HG03175 (cell line): Measurements from ENCODE around the gene KCTD2.
"Not testable (repeated sequence)": the region's sequence is repeated elsewhere in the genome, so short reads cannot be mapped to it uniquely, and the experiment has no call there.

Experiments
- ATAC-seq: cut with Tn5 transposase; IDR thresholded peaks from one replicate; pipeline ENCODE4 v1.9.1; 2021; ENCODE audit warnings: mild to moderate bottlenecking, moderate library complexity; ENCODE audit not compliant: unreplicated experiment

Gene KCTD2

DNA sequence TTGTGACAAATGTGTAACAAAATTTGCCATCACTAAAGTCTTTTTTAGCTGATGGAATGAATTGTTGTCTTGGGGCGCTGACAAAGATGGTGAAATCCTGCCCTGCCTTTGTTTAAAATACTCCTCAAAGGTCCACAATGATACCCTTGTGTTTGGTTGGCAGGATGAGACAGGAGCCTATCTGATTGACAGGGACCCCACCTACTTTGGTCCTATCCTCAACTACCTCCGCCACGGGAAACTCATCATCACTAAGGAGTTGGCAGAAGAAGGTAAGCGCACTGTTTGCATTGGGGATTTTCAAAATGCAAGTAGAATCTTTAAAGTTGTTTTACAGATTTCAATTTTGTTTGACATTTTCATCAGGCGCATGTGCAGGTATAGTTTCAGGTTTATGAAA, 2.0 kb downstream of the KCTD2 start:
- ATAC-seq = no peak

GRCh38 chr17:75049706-75050105, 2.7 kb downstream of the KCTD2 start:
- no peak for ATAC-seq

DNA sequence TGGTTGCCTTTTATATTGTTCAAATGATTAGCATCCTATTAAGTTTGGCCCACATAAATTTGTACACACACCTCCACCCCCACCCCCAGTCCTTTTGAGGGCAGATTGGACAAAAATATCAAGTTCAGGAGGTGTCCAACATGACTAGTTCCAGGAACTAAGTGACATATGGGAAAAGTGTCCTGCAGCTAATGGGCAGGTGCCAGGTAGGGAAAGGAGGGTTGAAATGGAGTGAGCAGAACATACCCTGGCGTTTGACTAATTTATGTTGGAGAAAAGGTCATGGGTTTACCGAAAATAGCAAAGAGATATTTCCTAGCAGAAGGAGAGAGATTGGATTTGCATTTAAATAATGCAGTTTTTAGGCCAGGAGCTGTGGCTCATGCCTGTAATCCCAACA, 4.9 kb downstream of the KCTD2 start:
- no peak for ATAC-seq

DNA sequence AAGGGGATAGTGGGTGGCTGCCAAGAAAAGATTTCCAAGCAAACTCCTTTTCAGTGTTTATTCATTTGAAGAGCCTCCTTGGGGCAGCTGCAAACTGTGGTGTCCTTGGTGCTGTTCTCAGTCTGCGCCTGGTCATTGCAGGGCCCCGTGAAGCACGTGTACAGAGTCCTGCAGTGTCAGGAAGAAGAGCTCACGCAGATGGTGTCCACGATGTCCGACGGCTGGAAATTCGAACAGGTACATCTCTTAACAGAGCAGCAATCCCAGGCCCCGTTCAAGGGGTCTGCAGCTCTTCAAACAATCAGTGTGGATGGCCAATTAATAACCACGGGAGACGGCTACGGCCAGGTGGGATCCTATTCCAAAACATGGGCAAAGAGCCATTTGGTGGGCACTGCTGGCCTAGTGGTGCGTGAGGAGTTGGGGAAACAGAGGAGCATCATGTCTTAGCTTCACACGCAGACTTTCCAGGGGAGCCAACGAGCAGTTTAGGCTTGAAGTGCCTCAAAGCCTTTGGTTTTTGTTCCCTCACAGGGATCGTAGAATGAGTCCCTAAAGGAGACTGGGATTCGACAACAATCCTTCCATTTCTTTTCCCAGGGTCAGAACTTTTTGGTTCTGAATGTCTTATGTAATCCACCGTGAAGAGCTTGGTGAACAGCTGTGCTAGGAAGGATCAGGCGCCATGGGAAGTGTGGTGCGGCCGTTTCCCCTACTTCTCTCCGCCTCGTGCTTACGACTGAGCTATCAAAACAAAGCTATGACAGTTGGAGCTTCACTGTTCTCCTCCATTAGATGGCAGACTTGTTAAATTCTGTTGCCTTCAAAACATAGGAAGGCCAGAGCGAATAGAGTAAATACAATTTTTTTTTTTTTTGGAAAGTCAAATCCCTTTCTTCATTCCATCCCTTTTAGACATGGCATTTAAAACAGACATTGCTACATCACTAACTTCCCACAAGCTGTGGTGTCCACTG, 12.6 kb downstream of the KCTD2 start:
- no peak for ATAC-seq

- no peak for ATAC-seq
Observed at GRCh38 chr17:75060434-75061054, 13.5 kb downstream of the KCTD2 start.

DNA sequence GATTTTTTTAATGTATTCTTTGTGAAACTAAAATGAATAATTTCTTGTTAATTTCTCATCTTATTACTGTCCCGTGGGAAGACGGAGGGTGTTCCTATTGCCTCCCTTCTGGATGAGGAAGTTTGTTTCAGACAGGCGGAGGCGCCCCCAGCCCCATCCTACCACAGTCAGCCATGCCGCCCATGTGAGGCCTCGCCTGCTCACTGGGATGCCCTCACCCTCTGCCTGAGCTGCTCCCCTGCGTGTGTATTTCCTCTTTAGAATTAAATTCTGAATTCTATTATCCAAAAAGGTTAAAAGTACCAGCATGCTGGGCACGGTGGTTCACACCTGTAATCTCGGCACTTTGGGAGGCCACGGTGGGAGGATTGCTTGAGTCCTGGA, 14.0 kb downstream of the KCTD2 start:
- no peak for ATAC-seq

- ATAC-seq = no peak
Observed at GRCh38 chr17:75061618-75062017, 14.6 kb downstream of the KCTD2 start.

- no peak for ATAC-seq
Observed at GRCh38 chr17:75063201-75063600, 16.2 kb downstream of the KCTD2 start.

- no peak for ATAC-seq
Observed at GRCh38 chr17:75063626-75064025, 16.6 kb downstream of the KCTD2 start.

- no peak for ATAC-seq
Observed at GRCh38 chr17:75064040-75064439, 17.0 kb downstream of the KCTD2 start.

GRCh38 chr17:75064460-75064859, 17.4 kb downstream of the KCTD2 start:
- no peak for ATAC-seq

DNA sequence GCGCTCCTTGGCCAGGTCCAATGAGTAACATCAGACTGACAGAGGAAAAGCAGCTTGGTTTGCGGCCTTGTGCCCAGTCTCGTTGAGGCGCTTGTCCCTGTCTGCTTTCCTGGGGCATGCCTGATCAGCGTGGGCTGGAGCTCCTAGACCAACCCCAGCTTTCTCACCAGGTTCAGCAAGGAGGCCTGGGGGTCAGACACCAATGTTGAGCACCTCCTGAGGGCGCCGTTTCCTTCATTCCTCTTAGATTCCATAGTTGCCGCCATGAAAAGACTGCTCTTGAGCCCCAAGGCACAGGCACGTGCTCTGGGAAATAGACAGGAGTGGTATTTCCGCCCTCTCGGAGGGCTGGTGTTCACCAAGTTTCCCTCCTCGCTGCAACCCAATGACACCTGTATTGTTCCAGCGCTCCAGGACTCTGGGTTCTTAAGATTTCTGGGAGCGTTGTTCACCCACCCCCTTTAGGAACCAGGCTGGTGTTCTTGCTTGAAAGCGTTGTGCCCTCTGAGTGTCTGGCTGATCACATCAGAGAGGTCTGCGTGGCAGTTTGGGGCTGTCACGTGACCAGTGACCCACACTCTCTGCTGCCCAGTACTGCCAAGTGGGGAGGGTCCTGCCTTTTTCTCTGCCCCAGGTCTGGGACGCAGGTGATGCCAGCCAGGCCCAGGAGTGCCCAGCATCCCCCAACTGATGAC, 18.0 kb downstream of the KCTD2 start:
- ATAC-seq = no peak

- ATAC-seq = no peak
Observed at GRCh38 chr17:75065562-75066151, 18.6 kb downstream of the KCTD2 start.

GRCh38 chr17:75067856-75068255, 20.8 kb downstream of the KCTD2 start:
- no peak for ATAC-seq

DNA sequence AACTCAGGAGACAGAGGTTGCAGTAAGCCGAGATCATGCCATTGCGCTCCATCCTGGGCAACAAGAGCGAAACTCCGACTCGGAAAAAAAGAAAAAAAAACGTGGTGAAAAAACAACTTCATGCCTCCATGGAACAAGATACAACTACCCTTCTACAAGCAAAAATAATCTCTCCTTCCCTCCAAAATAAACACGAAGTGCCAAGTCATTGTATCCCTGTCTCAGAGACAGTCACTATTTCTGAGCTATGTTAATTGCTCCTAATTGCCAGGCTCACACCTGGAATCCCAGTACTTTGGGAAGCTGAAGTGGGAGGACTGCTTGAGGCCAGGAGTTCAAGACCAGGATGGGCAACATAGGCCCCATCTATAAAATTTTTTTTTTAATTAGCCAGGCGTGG, 21.7 kb downstream of the KCTD2 start:
- ATAC-seq = no peak

- ATAC-seq = no peak
Observed at GRCh38 chr17:75069783-75070182, 22.8 kb downstream of the KCTD2 start.

GRCh38 chr17:75071478-75072271, 24.6 kb downstream of the KCTD2 start:
- not testable (repeated sequence) for ATAC-seq

DNA sequence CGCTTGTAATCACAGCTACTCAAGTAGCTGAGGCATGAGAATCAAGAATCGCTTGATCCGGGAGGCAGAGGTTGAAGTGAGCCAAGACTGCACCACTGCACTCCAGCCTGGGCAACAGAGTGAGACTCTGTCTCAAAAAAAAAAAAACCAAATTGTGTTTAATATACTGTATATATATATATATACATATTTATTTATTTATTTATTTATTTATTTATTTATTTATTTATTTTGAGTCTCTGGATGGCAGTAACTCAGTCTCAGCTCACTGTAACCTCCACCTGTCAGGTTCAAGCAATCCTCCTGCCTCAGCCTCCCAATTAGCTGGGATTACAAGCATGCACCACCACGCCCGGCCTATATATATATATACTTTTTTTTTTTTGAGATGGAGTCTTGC, 25.9 kb downstream of the KCTD2 start:
- not testable (repeated sequence) for ATAC-seq

DNA sequence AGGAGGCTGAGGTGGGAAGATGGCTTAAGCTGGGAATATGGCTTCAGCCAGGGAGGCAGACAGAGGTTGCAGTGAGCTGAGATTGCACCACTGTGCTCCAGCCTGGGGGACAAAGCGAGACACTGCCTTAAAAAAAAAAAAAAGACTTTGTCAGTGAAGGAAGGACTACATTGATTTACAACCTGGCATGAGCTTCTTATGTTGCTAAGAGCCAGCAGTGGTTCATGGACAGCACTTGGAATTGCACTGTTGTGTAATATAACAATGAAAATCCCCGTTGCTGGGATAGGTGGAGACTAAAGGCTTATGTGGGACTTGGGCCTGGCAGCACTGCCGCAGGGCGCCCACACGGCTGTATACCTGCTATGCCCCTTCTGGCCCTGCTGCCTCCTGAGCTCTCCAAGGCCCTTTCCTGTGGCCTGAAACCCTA, 26.6 kb downstream of the KCTD2 start:
- ATAC-seq = no peak

DNA sequence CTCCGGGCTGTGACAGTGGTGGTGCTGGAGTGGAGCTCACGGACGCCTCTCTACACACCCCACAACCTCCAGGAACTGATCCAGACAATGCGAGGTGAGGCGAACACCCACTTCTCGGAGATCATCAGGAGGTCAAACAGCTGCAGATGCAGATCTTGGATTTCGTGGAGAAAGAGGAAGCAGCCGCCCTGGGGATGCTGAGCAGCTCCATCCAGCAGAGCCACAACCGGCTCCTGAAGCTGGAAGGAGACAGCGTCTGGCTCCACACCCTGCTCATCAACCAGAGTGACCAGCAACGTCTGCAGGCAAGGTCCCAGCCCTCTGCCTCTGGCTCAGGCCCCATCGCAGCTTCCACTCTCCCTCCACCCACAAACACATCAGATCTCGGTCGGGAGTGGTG, 27.5 kb downstream of the KCTD2 start:
- ATAC-seq = no peak
